K562 (cell line): ENCODE measurements around the gene SCT. TPM values are rescaled to one million over a fixed set of nuclear protein-coding genes. Genes with fewer than 3 reads are reported as not detected.

ENCODE experiments used
- CEBPB ChIP-seq: fragments of 450-650 bp; IDR thresholded peaks from 2 replicates; pipeline ENCODE4 v1.6.1; 2016; ENCODE audit warnings: missing genetic modification characterization, missing compliant biosample characterization
- DPF2 ChIP-seq: fragments of 450-650 bp; IDR thresholded peaks from 2 replicates; pipeline ENCODE4 v1.6.1; 2016
- FOSL1 ChIP-seq: fragments of 200-800 bp; sonication (Bioruptor generic); conservative IDR thresholded peaks from 2 replicates; pipeline ENCODE4 v1.6.1; 2016; ENCODE audit warnings: missing genetic modification characterization, missing compliant biosample characterization
- PRDM10 ChIP-seq: fragments of 450-650 bp; IDR thresholded peaks from 2 replicates; pipeline ENCODE4 v1.6.1; 2018; ENCODE audit not compliant: partially characterized antibody
- RAD51 ChIP-seq: fragments of 450-650 bp; IDR thresholded peaks from 2 replicates; pipeline ENCODE4 v1.7.1; 2016; ENCODE audit warnings: low read depth, mild to moderate bottlenecking, borderline replicate concordance
- TRIM24 ChIP-seq, 2 experiments: fragments of 450-650 bp; IDR thresholded peaks; 2 replicates each; pipeline ENCODE4 v1.6.1; 2016
- VEZF1 ChIP-seq: fragments of 200-800 bp; sonication (Bioruptor generic); IDR thresholded peaks from 2 replicates; pipeline ENCODE4 v1.6.1; 2017; ENCODE audit warnings: missing genetic modification characterization, missing compliant biosample characterization
- ZBTB33 ChIP-seq: sonication (generic); formaldehyde crosslinking; IDR thresholded peaks from 2 replicates; pipeline ENCODE4 v1.8.1; 2023; ENCODE audit warnings: mild to moderate bottlenecking, missing genetic modification reagents
- ZBTB40 ChIP-seq, 2 experiments: fragments of 450-650 bp in 1 of 2; sonication (generic) in 1 of 2; formaldehyde crosslinking in 1 of 2; IDR thresholded peaks; 2 replicates each; pipeline versions ENCODE4 v1.7.1 to v1.9.0; 2016 to 2022; ENCODE audit warnings: inconsistent platforms in 1 of 2, mild to moderate bottlenecking in 1 of 2, missing genetic modification reagents in 1 of 2
- ZNF511 ChIP-seq: sonication (generic); formaldehyde crosslinking; IDR thresholded peaks from 2 replicates; pipeline ENCODE4 v1.8.0; 2022; ENCODE audit warnings: mild to moderate bottlenecking, missing genetic modification reagents
- ZSCAN29 ChIP-seq: fragments of 450-650 bp; IDR thresholded peaks from 2 replicates; pipeline ENCODE4 v1.6.1; 2017
- polyA plus RNA-seq, 8 experiments: library from polyadenylated mRNA; depleted of rRNA in 4 of 8; stranded (reverse) in 5 of 8; unstranded in 3 of 8; fragments of >200 nt; fragmentation: Nextera tagmentation in 2 of 8; fragmentation: Illumina TruSeq in 1 of 8; extraction: Ambion mirVana in 2 of 8; extraction: Trizol in 1 of 8; gene quantifications; 2 replicates each; pipeline versions ENCODE4 v1.2.1 to v1.2.3, GENCODE V29; 2011 to 2014; ENCODE audit warnings: inconsistent platforms in 1 of 8, missing spikeins in 1 of 8
- total RNA-seq, 7 experiments: library from RNA; depleted of rRNA in 6 of 7; stranded (reverse); fragments of >200 nt in 6 of 7; fragmentation: Illumina TruSeq in 2 of 7; extraction: Trizol in 2 of 7; gene quantifications; 2 replicates each; pipeline versions ENCODE4 v1.2.1 to v1.2.3, GENCODE V29; 2011 to 2021; ENCODE audit warnings: low replicate concordance in 1 of 7

The SCT gene
- total and polyA plus RNA-seq, 9 of the 15 experiments (the other 6 are each of a cell fraction or from before 2014, with no cell fraction given): not detected

GRCh38 chr11:587978-588380 is 39.0 kb downstream of the SCT start (continued):
- peak; percentile 50 for TF ChIP-seq PRDM10
- no peak for TF ChIP-seq ZSCAN29
- TF ChIP-seq VEZF1 (CRISPR knock-in tag): peak; percentile 61
- 0 out of 4 replicates have a peak, but pooled peaks of 1 of the 2 experiments have one; percentile 8 for TF ChIP-seq TRIM24 (IDR thresholded peaks at IDR 0.05)
- peak; percentile 61; the same call in 1 of the 2 replicates for TF ChIP-seq DPF2
- TF ChIP-seq RAD51: no peak
- peak; percentile 86 for TF ChIP-seq FOSL1 (tag)
- TF ChIP-seq CEBPB: peak; percentile 84
- TF ChIP-seq ZBTB40 (IDR thresholded peaks at IDR 0.05): peak; percentile 54
- no peak for TF ChIP-seq ZBTB40 (CRISPR knock-in tag; IDR thresholded peaks at IDR 0.05)
- no peak for TF ChIP-seq ZNF511 (CRISPR knock-in tag)
- 0 out of 2 replicates have a peak, but pooled peaks have one; percentile 63 for TF ChIP-seq ZBTB33 (CRISPR knock-in tag)
